HG03135 (cell line): ENCODE measurements around the gene COL21A1.

Source experiments
- ATAC-seq: cut with Tn5 transposase; IDR thresholded peaks from one replicate; pipeline ENCODE4 v1.9.1; 2021; ENCODE audit warnings: mild to moderate bottlenecking, moderate library complexity; ENCODE audit not compliant: unreplicated experiment

Gene COL21A1

DNA sequence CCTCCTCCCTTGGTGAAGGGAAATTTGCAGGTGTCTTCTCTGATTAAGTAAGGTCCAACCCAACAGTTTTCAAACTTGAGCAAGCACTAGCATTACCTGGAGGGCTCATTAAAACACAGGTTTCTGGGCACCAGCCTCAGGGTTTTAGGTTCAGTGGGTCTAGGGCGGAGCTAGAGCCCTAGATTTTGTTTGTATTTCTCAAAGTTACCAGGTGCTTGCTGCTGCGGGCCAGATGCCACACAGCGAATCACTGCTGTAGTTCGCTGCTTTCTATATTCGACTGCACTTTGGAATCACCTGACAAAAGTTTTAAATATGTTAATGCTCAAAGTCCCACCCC lies 869 bp downstream of the COL21A1 start:
- ATAC-seq = no peak

DNA sequence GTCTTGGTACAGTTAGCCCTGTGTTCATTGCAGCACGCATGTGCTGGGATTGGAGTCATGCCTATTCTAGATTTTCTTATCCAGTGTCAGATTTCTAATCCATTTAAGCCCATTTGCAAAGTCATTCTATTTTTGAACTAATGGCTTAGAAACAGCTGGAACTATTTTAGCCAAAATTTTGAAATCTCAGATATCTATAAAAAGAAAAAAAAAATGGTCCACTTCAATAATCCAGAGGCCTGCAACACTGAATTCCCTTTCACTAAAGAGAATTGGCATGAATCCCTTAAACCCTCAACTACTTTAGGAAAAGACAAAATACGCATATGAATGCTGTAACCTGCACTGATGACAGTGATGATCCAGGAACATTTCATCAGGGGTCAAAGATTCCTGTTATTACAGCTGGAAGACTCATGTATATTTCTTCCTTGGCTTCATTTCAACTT lies 1.5 kb downstream of the COL21A1 start:
- ATAC-seq = no peak

DNA sequence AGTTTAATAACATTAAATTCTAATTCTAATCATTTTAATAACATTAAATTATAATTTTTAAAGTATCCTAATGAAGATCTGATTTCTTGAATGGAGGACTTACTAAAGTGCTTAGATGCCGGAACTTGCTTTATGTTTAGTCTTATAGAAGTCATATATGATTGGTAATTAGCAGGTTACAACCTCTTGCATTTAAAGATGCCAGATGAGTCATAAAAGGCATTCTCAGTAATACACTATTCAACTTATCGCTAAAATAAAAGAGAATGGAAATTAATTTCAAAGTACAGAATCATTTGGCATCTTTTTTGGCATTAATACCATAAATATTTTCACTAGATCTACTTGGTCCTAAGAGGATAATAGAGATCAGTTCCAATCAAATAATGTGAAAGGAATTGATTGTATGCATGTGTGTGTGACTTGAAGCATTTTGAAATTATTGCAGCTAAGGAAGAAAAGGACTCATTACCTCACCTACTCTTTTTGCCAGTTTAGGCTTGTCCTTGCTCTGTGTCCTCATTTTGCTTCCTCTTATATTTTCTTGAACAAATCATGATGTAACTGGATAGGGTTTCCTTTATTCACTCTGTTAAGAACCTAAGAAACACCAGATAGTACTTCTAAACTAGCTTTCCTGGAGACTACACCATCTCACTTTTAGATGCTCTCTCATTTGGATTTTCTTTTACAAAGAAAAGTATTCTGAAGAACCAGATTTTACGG lies 2.7 kb downstream of the COL21A1 start:
- no peak for ATAC-seq

DNA sequence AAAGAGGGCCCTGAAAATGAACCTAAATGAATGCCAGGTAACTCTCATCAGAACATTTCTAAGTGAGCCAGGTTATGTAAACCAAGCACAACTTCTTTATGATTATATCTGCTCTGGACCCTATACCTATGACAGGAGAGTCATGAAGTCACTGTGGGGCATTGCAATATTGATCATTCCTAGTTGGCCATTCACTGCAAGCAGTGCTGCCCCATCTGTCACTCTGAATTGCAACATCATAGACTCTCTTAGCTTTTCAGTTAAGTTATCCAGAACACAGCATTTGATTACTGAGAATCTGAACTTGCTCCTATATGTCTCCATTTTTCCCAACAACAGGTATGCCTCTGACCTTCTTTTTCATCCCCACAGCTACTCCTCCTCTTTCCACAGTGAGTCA lies 3.3 kb downstream of the COL21A1 start:
- no peak for ATAC-seq

DNA sequence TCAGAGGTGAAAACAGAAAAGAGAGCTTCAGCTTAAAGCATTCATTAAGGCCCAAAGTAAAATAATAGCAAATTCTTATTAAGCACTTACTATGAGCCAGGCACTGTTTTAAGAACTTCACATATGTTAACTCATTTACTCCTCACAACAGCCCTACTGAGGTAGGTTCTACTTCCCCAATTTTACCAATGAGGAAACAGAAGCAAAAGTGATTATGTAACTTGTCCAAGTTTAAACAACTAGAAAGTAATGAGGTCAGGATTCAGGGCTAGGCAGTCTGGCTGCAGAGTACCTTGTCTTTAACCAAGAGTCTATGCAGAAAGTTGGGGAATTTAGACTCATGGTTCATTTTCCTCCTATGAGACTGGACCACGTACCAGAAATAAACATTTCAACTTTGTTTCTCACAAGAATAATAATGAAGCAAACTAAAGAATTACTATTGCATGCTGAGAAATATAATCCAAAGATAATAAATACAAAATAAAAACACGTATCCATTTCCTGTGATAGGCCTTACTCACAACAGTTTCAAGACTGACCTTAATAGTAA lies 3.8 kb downstream of the COL21A1 start:
- no peak for ATAC-seq

DNA sequence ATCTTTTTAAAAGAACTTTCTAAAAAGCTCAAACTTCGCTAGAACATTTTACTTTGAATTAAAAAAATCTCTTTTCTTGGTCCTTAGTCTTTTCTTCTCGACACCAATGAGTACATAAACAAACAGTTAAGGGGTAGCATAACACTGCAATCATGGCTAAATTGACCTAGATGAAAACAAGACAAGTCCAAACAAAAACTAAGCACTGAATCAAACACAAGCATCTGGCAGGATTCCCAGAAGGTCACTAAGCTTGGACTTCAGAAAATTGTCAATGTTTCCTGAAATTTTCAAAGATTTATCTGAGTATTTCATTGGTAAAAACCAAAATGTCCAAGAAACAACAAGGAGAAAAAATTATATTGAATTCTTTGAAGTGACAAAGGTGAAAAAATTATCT lies 5.0 kb downstream of the COL21A1 start:
- ATAC-seq = no peak

DNA sequence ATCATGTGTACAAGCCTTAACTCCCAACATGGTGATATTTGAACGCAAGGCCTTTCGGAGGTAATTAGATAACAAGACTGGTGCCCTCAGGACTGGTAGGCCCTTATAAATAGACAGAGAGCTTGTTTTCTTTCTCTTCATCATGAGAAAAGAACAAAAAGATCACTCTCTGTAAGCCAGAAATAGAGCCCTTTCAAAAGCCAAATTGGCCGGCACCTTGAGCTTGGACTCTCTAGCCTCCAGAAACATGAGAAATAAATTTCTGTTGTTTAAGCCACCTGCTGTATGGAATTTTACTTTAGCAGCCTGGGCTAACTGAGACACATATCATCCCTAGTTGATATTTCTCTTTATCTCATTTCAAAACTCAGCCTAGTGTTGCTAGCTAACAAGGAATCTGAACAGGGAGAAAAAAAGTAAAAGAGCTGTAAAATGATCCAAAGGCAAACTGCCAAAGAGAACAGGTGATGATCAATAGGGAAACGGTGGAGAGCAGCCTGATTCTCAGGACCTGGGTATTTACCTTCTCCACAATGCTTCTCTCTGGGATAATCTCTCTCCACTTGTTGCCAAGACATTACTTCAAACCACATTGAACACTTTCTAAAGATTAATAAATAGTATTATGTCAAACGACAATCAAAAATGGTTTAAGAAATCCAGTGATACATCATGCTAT lies 6.1 kb downstream of the COL21A1 start:
- no peak for ATAC-seq

DNA sequence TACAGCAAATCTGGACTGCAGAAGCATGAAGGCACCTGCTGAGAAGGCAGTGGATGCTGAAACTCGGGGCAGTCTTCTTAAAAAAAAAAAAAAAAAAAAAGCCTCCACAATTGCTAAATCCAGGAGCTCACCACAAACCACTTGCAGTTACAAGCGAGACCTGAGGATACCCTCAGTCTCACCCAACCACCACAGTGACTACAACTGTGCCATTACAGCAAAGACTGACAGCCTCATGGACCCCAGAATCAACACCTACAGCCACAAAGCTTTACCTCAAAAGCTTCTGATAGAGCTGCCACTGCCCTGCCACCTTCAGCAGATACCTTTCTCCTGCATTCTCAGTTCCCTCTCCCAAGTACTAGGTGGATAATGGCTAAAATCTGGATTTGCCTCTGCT lies 9.0 kb downstream of the COL21A1 start:
- ATAC-seq = no peak

DNA sequence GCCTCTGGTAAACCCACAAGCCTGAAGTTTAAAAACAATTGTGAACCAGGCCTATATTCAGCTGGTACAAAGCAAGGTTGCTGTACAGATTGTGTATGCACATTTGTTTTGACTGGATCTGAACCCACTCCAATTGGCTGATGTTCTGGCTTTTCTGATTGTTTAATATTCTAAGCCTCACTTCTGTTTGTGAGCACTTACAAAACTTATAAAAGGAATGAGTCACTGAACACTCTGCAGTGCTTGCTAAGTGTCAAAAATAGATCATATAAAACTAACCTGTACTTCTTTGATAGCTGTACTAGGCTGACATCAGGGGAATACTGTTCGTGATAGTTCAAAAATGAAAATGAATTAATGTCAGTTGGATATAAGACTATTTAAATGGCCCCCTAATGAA lies 12.1 kb downstream of the COL21A1 start:
- no peak for ATAC-seq

DNA sequence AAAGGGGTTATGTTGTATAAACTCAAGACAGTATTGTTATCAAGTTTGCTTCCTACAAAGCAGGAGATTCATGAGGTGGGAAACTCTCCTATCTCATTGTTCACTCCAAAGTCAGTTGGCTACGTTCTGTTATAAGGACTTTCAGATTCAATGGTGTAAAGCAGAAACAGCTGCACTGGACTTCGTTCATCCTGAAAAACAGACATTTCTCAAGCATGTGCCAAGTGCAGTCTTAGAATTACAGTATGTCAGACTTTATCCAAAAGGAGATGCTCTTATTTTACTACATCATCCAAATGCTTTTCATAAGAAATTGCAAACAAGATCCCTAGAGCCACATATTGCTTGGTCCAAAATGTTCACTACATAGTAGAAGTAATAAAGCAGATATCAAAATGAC lies 14.9 kb downstream of the COL21A1 start:
- no peak for ATAC-seq

DNA sequence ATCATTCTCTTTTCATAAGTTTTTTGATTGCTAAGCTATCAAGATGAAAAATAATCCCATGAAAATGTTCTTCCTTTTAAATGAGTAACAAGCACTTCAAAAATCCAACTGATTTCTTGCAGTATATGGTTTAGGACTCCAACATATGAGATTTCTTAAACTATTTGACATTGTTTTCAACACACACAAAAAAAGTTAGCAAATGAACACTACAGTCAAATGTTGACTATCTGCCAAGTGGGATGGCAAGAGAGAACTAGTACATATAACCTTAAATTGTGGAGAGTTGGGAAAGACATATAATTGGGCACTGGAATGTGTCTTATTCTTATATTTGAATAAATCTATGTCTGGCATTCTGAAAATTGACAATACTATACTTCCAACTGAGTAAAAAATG lies 15.6 kb downstream of the COL21A1 start:
- no peak for ATAC-seq

DNA sequence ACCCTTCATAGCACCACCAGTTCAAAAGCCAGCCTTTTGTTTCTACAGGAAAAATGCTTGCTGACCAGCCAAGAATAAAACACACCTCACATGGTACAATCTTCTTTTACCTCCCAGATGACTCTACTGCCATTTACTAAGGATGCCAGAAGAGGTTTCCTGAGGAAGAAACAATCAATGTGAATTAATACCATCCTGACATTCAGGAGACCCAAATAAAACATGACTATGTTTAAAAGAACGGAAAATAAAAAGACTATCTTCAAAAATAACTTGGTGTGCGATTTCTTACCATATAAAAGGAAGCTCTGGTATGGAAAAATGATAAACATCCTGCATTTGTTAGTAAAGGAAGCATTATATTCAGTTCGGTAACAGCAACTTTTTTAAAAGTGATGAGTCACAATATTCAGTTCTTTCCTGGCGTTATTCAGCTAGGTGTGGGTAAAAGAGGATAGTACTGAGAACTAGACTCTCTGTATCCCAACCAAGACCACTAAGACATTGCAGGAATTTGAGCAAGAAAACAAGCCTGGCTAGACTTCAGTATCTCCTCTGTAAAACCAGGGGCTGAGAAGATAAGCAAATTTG lies 16.3 kb downstream of the COL21A1 start:
- no peak for ATAC-seq

DNA sequence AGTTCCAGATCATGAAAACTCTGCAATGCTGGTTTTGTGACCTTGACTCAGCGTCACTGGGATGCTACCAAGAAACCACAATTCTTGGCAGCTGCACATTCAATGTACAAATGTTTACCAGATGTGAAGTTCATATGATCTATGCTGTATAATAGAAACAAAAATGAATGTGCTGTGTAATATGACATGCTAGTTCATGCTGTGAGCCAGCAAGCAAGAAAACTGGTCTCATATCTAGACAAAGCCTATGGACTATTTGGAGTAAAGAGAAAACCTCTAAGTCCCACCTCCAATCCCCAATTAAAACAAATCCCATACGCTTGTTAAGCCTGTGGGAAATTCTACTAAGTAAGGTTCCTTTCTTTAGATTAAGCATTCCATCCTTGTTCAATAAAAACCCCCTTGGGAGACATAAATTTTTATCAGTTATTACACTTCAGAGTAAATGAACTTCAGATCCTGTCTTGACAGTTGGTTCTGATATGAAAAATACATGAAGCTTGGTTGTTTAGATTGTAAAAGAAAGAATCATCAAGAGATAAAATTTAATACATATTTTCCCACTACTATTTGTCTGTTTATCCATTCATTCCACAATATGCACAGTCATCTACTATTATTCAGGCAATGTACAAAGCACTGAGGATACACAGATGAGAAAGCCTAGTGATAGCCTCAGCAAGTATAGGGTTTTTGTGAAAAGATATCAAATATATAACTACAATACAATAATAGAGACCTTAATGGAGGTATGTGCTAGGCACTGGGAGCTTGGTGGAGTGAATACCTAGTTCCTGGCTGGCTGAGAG lies 20.1 kb downstream of the COL21A1 start:
- ATAC-seq = no peak

DNA sequence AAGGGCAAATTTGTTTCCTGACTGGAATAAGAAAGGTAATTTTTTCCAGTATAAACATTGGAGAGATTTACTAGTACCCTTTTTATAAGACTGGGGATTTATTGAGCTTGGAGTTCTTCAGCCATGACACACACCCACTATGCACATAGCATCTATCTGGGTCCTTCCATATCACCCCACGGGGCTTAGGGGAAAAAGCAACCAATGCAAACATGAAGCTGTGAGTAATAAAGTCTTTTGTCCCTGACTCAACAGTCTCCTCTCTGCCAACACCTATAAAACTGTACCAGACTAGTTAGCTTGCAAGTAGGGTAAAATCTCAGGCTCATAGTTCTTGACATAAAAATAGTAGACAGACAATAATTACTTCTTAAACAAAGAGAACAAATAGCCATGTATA lies 23.4 kb downstream of the COL21A1 start:
- no peak for ATAC-seq

DNA sequence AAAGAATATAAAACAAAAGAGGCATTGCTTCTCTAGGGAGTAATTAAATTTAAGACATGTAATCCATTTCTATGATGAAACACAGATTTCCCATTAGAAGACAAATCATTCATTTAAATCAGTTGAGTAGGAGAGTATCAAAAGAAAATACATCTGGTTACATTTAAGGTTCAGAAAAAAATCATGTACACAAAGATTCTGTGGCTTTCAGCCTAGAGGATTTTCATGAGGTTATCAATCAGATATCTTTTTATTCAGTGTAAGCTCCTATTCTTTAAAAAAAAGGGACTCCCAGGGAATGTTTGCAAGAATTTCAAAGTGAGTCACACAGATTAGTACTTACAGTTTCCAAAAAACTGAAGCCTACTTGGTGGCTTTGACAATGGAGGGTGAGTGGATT lies 24.9 kb downstream of the COL21A1 start:
- no peak for ATAC-seq

DNA sequence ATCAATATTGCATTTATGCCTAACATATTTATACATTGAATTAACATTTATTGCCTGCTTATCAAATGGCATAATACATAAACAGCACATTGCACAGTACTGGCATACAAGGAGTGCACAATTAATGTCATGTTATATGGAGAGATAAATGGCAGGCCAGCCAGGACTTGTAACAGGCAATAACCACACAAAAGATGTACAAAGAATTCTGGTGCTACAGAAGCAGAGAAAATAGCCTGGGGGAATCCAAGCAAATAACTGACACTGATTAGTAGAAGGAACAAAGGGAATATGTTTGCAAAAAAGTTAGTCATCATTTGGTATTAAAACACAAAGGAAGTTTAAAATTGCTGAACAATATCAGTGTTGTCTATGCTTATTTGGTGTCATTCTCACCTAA lies 27.3 kb downstream of the COL21A1 start:
- ATAC-seq = no peak

DNA sequence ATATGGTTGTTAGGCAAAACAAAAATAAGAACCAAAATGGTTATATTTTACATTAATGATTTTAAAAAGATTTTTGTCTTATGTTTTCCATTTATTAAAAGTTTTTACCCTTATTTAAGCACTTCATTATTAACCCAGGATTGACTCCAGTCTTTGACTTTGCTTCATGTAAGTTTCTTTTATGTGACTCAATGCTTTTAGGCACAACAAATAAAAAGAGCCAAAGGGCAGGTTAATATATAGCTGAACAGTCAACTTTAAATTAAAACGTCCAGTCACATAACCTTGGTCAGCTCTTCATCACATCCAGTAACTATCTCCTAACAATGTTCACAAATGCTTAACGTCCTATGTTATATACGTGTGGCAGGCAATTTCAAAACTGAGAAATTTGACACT lies 32.7 kb downstream of the COL21A1 start:
- no peak for ATAC-seq

DNA sequence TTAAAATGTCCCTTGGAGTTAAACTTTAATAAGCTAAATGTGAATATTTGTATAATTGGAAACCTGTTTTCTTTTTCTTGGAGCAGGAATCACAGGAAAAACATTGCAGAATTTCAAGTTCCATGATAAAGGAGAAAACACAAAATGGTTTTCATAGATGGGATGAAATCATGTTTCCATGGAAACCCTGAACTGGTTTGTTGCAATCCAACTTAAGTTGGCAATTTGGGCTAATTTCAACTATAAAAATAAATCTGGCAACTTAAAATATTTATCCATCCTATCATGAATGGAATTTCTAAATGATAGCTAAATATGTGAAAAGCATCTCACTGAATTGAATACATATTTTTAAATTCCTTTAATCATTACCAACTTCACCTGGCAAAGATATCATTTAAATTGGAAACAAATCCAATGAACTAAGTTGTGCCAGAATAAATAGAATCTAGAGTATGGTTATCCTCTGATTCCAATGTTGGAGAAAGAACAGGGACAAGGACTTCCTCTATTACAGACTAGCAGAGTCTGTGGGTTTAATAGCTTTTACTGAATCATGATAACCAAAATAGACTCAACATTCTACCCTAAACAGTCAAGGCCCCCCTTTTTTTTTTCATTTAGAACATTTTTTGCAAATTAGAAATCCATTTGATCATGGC lies 33.2 kb downstream of the COL21A1 start:
- no peak for ATAC-seq

DNA sequence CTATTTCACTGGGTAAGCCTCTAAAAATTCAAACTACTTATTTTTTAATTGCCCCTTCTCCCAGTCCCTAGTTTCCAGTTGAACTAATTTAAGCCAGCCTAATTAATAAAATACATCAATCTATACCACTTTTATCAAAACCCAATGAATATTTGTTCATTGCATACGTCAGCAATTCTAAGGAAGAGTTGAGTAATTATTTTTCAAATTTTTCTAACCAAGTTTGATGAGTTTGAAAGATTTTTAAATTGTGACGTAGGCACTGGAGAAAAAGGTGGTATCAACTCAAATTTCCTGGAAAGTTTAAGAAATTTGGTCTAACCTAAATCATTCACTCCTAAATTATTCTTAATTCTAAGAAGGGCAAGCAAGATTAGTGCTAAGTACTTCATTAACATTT lies 35.7 kb downstream of the COL21A1 start:
- ATAC-seq = no peak

DNA sequence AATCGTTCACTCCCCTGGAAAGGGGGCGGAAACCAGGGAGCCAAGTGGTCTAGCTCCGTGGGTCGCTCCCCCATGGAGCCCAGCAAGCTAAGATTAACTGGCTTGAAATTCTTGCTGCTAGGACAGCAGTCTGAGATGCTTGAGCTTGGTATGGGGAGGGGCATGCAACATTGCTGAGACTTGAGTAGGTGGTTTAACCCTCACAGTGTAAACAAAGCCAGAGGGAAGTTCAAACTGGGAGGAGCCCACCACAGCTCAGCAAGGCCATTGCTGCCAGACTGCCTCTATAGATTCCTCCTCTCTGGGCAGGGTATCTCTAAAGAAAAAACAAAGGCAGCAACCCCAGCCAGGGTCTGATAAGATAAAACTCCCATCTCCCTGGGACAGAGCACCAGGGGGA lies 43.2 kb downstream of the COL21A1 start:
- ATAC-seq = no peak

DNA sequence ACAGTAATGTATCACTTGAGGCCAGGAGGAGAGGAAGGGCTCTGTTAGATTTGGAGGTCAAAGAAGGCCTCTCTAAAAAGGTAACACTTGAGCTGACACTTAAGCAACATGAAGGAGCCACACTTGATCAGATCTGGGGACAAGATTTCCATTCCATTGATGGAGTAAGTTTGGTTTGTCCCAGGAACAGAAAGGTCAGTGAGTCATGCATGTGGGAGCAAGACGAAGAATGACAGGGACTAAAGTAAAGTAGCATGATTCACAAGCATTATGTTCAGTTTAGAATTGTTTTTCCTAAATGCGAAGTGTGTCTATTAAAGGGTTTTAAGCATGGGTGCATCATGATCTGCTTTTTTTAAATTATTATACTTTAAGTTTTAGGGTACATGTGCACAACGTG lies 47.4 kb downstream of the COL21A1 start:
- no peak for ATAC-seq
